Brain microvascular endothelial cell (primary cell): ENCODE data around the gene ATP8A2.
"Not testable (repeated sequence)": the region's sequence is repeated elsewhere in the genome, so short reads cannot be mapped to it uniquely, and the experiment has no call there.

Experiments used
- DNase-seq: peaks from one replicate; pipeline ENCODE4 v3.0.0-alpha.2; 2020
- H3K27ac ChIP-seq: fragments of 250-450 bp; sonication (Bioruptor Pico); 2 replicates; pipeline ENCODE4 v1.5.1; 2020; ENCODE audit warnings: mild to moderate bottlenecking, moderate library complexity
- H3K27me3 ChIP-seq: fragments of 250-450 bp; sonication (Bioruptor Pico); replicated peaks from 2 replicates; pipeline ENCODE4 v1.5.1; 2020; ENCODE audit warnings: mild to moderate bottlenecking
- H3K36me3 ChIP-seq: fragments of 250-450 bp; sonication (Bioruptor Pico); replicated peaks from 2 replicates; pipeline ENCODE4 v1.5.1; 2020; ENCODE audit warnings: mild to moderate bottlenecking
- H3K4me3 ChIP-seq: 2 replicates; pipeline ENCODE4 v1.5.1; 2011; ENCODE audit warnings: low read depth, mild to moderate bottlenecking, control low read depth, low read length, moderate library complexity
- in situ Hi-C: cut with HindIII; loops from 2 replicates; pipeline ENCODE4 v1.10.0; 2017; ENCODE audit warnings: low sequenced_read_pairs, low pct_ligation_motif_present
- TF ChIP-seq, protein P1 (sequence below): IDR thresholded peaks from 2 replicates; pipeline ENCODE4 v1.5.1; 2011; ENCODE audit warnings: low read depth, mild to moderate bottlenecking, moderate library complexity, low read length, control low read depth, inconsistent platforms; ENCODE audit errors: missing control alignments

ATP8A2 gene

DNA sequence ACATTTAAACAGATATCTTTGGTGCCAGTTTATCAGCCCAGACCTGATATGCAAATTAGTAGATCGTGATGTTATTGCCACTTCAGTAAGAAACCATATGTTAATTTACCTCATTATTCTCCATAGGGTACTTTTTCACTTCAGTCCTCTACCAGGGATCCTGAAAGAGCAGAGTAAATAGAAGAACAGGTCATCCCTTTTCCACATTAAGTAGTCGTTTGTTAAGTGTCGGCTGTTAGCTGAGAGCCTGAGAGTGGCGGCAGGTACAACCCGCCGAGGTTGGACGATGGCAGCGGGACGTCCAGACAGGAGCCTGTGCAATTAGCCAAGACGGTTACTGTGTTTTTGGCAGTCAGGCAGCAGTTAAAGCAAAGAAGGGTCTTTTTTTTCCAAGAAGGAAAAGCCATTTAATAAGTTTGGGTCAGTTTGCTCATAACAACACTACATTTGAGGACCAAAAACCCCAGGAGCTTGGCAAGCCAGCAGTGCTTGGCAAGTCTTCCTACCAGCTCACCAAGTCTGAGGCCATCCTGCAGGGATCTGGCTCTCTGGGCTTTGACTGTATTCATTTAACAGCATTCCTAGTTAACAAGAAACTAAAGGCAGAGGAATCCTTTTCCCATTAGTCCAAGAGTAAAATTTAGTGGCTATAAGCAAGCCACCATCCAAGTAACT, 448.2 kb downstream of the ATP8A2 start:
- TF ChIP-seq, protein P1, sequence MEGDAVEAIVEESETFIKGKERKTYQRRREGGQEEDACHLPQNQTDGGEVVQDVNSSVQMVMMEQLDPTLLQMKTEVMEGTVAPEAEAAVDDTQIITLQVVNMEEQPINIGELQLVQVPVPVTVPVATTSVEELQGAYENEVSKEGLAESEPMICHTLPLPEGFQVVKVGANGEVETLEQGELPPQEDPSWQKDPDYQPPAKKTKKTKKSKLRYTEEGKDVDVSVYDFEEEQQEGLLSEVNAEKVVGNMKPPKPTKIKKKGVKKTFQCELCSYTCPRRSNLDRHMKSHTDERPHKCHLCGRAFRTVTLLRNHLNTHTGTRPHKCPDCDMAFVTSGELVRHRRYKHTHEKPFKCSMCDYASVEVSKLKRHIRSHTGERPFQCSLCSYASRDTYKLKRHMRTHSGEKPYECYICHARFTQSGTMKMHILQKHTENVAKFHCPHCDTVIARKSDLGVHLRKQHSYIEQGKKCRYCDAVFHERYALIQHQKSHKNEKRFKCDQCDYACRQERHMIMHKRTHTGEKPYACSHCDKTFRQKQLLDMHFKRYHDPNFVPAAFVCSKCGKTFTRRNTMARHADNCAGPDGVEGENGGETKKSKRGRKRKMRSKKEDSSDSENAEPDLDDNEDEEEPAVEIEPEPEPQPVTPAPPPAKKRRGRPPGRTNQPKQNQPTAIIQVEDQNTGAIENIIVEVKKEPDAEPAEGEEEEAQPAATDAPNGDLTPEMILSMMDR = no peak
- H3K36me3 ChIP-seq = no peaks in the 10 kb centered on the region
- no peaks in the 10 kb centered on the region for H3K27me3 ChIP-seq
- no peak overlapping the region for H3K27ac ChIP-seq
- DNase-seq = no peak
- in situ Hi-C loops = no loop called here
- H3K4me3 ChIP-seq = no peak overlapping the region

DNA sequence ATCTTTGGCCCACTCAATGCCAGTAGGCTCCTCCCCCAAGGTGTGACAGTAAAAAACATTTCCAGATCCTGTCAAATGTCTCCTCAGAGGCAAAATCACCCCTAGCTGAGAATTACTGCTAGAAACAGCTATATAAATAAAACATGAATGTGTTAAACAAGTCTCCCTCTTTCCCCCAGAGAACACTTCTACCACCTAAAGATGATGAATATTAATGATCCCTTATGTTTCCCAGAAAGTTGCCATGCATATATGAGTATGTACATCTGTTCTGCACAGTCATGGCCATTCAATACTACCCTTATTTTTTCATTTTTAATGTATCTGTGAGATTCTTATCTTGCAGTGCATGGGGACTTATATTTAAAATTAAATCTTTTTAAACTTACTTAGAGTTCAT, 450.0 kb downstream of the ATP8A2 start:
- Histone ChIP-seq H3K27ac (no peak overlapping the region), H3K36me3 (no peaks in the 10 kb centered on the region), H3K27me3 (no peaks in the 10 kb centered on the region), H3K4me3 (no peak overlapping the region)
- TF ChIP-seq, protein P1 = no peak
- DNase-seq = no peak
- in situ Hi-C loops = no loop called here

DNA sequence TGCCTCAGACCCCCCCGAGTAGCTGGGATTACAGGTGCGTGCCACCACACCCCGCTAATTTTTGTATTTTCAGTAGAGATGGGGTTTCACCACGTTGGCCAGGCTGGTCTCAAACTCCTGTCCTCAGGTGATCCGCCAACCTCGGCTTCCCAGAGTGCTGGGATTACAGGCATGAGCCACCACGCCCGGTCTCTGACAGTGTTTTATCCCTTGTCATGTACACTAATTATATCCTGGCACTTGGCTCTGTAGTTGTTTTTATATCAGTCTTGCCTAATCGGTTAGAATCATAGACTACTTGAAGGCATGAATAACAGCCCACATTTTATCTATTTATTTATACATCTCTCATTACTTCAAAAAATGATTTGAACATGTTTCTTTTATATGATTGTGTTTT, 455.4 kb downstream of the ATP8A2 start:
- H3K36me3 ChIP-seq, in situ Hi-C loops, H3K4me3 ChIP-seq, H3K27ac ChIP-seq, DNase-seq, H3K27me3 ChIP-seq: not testable (repeated sequence)

DNA sequence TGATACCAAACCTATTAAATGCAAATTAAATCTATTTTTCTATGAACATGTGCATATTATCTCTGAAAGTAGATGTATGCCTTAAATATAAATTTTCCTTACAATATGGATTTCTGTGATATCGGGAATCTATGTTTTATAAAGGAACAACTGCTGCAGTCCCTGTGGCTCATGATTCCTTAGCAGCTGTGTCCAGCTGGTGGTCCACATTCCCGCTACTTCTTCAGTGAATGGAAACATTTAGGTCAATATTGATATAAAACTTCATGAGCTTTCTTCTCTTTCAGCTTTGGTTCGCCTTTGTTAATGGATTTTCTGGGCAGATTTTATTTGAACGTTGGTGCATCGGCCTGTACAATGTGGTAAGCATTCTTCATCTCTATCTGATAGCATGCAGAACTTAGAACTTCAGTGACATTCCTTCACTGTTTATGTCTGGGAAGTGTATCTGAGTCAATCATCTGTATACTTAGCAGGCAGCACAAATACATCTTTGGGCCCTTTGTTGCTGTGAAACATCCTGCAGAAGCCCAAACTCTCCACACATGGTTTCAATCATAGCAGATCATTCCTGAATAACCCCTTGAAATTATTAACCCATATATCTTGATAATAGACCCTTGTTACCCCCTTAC, 456.2 kb downstream of the ATP8A2 start:
- in situ Hi-C loops = no loop called here
- TF ChIP-seq, protein P1 = no peak
- DNase-seq = peak; percentile 33
- Histone ChIP-seq H3K36me3 (no peaks in the 10 kb centered on the region), H3K27me3 (no peaks in the 10 kb centered on the region), H3K4me3 (no peak overlapping the region), H3K27ac (no peak overlapping the region)

DNA sequence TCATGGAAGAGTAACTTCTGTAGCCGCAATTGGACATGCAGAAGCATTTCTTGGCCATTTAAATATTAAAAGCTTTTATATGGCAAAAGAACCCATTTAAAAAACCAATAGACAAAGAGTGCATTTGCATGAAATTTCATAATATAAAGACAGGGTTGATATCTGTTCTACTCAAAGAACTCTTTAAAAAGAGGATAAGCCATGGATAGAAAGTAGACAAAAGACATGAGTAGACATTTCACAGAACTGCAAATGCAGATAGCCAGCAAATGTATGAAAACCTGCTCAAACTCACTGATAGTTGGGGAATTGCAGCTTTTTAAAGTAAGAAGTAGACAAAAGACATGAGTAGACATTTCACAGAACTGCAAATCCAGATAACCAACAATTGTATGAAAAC, 462.0 kb downstream of the ATP8A2 start:
- no peak overlapping the region for H3K27ac ChIP-seq
- H3K36me3 ChIP-seq = no peaks in the 10 kb centered on the region
- in situ Hi-C loops = no loop called here
- DNase-seq = no peak
- H3K27me3 ChIP-seq = no peaks in the 10 kb centered on the region
- TF ChIP-seq, protein P1 = no peak
- H3K4me3 ChIP-seq = no peak overlapping the region

DNA sequence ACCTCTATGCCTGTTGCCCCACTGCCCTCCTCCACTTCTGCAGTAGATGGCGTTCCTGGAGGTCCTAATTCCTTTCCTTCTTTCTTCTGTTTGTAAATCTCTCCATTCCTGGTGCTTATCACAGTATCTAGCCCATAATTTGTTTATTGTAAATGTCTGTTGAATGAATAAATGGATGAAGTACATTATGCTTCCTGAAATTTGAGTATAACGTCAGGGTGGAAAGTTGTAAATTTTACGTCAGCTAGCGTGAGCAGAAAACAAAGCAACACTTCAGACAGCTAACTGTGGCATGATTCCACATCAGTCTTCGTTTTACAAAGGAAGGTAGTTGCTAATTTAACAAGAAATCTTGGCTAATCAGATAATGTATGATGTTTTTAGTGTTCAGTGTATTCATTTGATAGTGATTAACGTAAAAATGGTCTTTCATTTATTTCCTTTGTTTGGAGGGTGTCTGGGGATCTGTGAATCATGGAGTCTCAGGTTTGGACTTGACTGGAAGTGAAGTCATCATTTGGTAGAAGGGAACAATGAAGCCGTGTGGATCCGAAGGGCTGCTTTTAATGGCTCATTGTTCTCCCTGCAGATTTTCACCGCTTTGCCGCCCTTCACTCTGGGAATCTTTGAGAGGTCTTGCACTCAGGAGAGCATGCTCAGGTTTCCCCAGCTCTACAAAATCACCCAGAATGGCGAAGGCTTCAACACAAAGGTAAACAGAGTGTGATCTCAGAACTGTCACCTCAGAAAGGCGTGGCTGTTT, 465.0 kb downstream of the ATP8A2 start:
- in situ Hi-C loops = no loop called here

More for the DNA sequence above, 465.0 kb downstream of the ATP8A2 start:
- Histone ChIP-seq H3K36me3 (no peaks in the 10 kb centered on the region), H3K27me3 (no peaks in the 10 kb centered on the region), H3K4me3 (no peak overlapping the region), H3K27ac (no peak overlapping the region)
- DNase-seq = no peak
- TF ChIP-seq, protein P1 = no peak
